H9 (cell line): Measurements from ENCODE around the gene CRYGN. TPM values are rescaled to one million over a fixed set of nuclear protein-coding genes. Genes with fewer than 3 reads are reported as not detected.

Source experiments
- DNase-seq: peaks from one replicate; pipeline ENCODE4 v3.0.0-alpha.2; 2017
- H2AFZ ChIP-seq: one replicate; pipeline ENCODE4 v1.6.1; 2013; ENCODE audit warnings: mild to moderate bottlenecking, low read length, control low read depth, moderate library complexity
- H2AK5ac ChIP-seq: 2 replicates; pipeline ENCODE4 v1.6.1; 2013; ENCODE audit warnings: low read length, control low read depth, mixed read lengths; ENCODE audit not compliant: insufficient read length
- H2BK120ac ChIP-seq: one replicate; pipeline ENCODE4 v1.6.1; 2013; ENCODE audit warnings: low read depth, mild to moderate bottlenecking, low read length, control low read depth, inconsistent platforms; ENCODE audit not compliant: poor library complexity, severe bottlenecking
- H2BK12ac ChIP-seq: 2 replicates; pipeline ENCODE4 v1.6.1; 2013; ENCODE audit warnings: low read length, control low read depth, mixed read lengths, low read depth; ENCODE audit not compliant: insufficient read length
- H2BK15ac ChIP-seq: 2 replicates; pipeline ENCODE4 v1.6.1; 2013; ENCODE audit warnings: low read depth, low read length, control low read depth
- H2BK20ac ChIP-seq: one replicate; pipeline ENCODE4 v1.6.1; 2013; ENCODE audit warnings: low read depth, mild to moderate bottlenecking, low read length, control low read depth, inconsistent platforms; ENCODE audit not compliant: poor library complexity, severe bottlenecking
- H2BK5ac ChIP-seq: 2 replicates; pipeline ENCODE4 v1.6.1; 2013; ENCODE audit warnings: low read length, control low read depth, mixed read lengths; ENCODE audit not compliant: insufficient read length
- H3K14ac ChIP-seq: 2 replicates; pipeline ENCODE4 v1.6.1; 2013; ENCODE audit warnings: low read length, control low read depth; ENCODE audit not compliant: insufficient read depth
- H3K18ac ChIP-seq: 2 replicates; pipeline ENCODE4 v1.6.1; 2013; ENCODE audit warnings: low read depth, mild to moderate bottlenecking, mixed read lengths, low read length, control low read depth; ENCODE audit not compliant: insufficient read length
- H3K23ac ChIP-seq: 2 replicates; pipeline ENCODE4 v1.6.1; 2013; ENCODE audit warnings: low read length, control low read depth, mixed read lengths, low read depth; ENCODE audit not compliant: insufficient read length
- H3K23me2 ChIP-seq: 2 replicates; pipeline ENCODE4 v1.6.1; 2013; ENCODE audit warnings: low read depth, mild to moderate bottlenecking, mixed read lengths, low read length, control low read depth; ENCODE audit not compliant: insufficient read length, poor library complexity, severe bottlenecking
- H3K27ac ChIP-seq: 2 replicates; pipeline ENCODE4 v1.5.1; 2013; ENCODE audit warnings: low read length, control low read depth, mixed read lengths, low read depth; ENCODE audit not compliant: insufficient read length
- H3K27me3 ChIP-seq: 2 replicates; pipeline ENCODE4 v1.6.1; 2013; ENCODE audit warnings: low read length, control low read depth, inconsistent platforms; ENCODE audit not compliant: insufficient read depth
- H3K4ac ChIP-seq: 2 replicates; pipeline ENCODE4 v1.6.1; 2013; ENCODE audit warnings: low read depth, mild to moderate bottlenecking, control low read depth, inconsistent platforms, low read length, moderate library complexity
- H3K4me1 ChIP-seq: 2 replicates; pipeline ENCODE4 v1.6.1; 2013; ENCODE audit warnings: low read length, control low read depth, inconsistent platforms; ENCODE audit not compliant: insufficient read depth
- H3K4me2 ChIP-seq: 2 replicates; pipeline ENCODE4 v1.6.1; 2013; ENCODE audit warnings: low read length, control low read depth, mixed read lengths; ENCODE audit not compliant: insufficient read length, insufficient read depth
- H3K56ac ChIP-seq: 2 replicates; pipeline ENCODE4 v1.6.1; 2013; ENCODE audit warnings: low read depth, mild to moderate bottlenecking, mixed read lengths, low read length, control low read depth; ENCODE audit not compliant: insufficient read length
- H3K79me1 ChIP-seq: 2 replicates; pipeline ENCODE4 v1.6.1; 2013; ENCODE audit warnings: low read depth, mild to moderate bottlenecking, moderate library complexity, low read length, control low read depth, inconsistent platforms; ENCODE audit not compliant: insufficient read depth, poor library complexity, severe bottlenecking
- H3K79me2 ChIP-seq: 2 replicates; pipeline ENCODE4 v1.6.1; 2013; ENCODE audit warnings: low read length, control low read depth, inconsistent platforms; ENCODE audit not compliant: insufficient read depth
- H3K9ac ChIP-seq: 2 replicates; pipeline ENCODE4 v1.6.1; 2013; ENCODE audit warnings: low read length, control low read depth, mixed read lengths; ENCODE audit not compliant: insufficient read length; ENCODE audit errors: extremely low read depth
- H3K9me3 ChIP-seq: one replicate; pipeline ENCODE4 v1.6.1; 2013; ENCODE audit warnings: low read depth, low read length, inconsistent platforms; ENCODE audit not compliant: control insufficient read depth
- H3T11ph ChIP-seq: one replicate; pipeline ENCODE4 v1.6.1; 2013; ENCODE audit warnings: mild to moderate bottlenecking, low read length, control low read depth, inconsistent platforms
- H4K20me1 ChIP-seq: one replicate; pipeline ENCODE4 v1.6.1; 2013; ENCODE audit not compliant: control insufficient read depth, insufficient read length, insufficient read depth
- H4K5ac ChIP-seq: 2 replicates; pipeline ENCODE4 v1.6.1; 2013; ENCODE audit warnings: low read depth, mild to moderate bottlenecking, mixed read lengths, low read length, control low read depth; ENCODE audit not compliant: insufficient read length
- H4K8ac ChIP-seq: replicated peaks from 2 replicates; pipeline ENCODE4 v1.6.1; 2013; ENCODE audit warnings: low read length, control low read depth, mixed read lengths, low read depth; ENCODE audit not compliant: insufficient read length
- H4K91ac ChIP-seq: 2 replicates; pipeline ENCODE4 v1.6.1; 2013; ENCODE audit warnings: low read depth, mild to moderate bottlenecking, moderate library complexity, mixed read lengths, low read length, control low read depth; ENCODE audit not compliant: insufficient read length
- H3K27ac Mint-ChIP-seq, 3 experiments: 2 replicates in 2 of 3; 3 replicates in 1 of 3; pipeline ENCODE4 v1.8.0; 2020 to 2021; ENCODE audit warnings: mixed read lengths in 3 of 3, mild to moderate bottlenecking in 1 of 3, moderate library complexity in 1 of 3
- H3K27me3 Mint-ChIP-seq: 2 replicates; pipeline ENCODE4 v1.8.0; 2021; ENCODE audit warnings: low read depth, mild to moderate bottlenecking, moderate library complexity, mixed read lengths
- H3K36me3 Mint-ChIP-seq, 3 experiments: 2 replicates in 2 of 3; 3 replicates in 1 of 3; pipeline ENCODE4 v1.8.0; 2020 to 2021; ENCODE audit warnings: low read depth in 3 of 3, mixed read lengths in 3 of 3; ENCODE audit not compliant: insufficient read depth in 1 of 3
- H3K4me1 Mint-ChIP-seq, 2 experiments: 2 replicates each; pipeline ENCODE4 v1.8.0; 2020; ENCODE audit warnings: mixed read lengths in 2 of 2
- H3K4me3 Mint-ChIP-seq, 2 experiments: 2 replicates in 1 of 2; 3 replicates in 1 of 2; pipeline ENCODE4 v1.8.0; 2020 to 2021; ENCODE audit warnings: mild to moderate bottlenecking in 2 of 2, mixed read lengths in 2 of 2, moderate library complexity in 1 of 2
- H3K9me3 Mint-ChIP-seq, 2 experiments: 2 replicates in 1 of 2; 3 replicates in 1 of 2; pipeline ENCODE4 v1.8.0; 2020; ENCODE audit warnings: mild to moderate bottlenecking in 2 of 2, mixed read lengths in 2 of 2, moderate library complexity in 1 of 2
- CTCF ChIP-seq: fragments of 200-600 bp; sonication (generic); conservative IDR thresholded peaks from 3 replicates; pipeline ENCODE4 v1.8.0; 2021; ENCODE audit warnings: antibody characterized with exemption, mild to moderate bottlenecking
- WGBS: extraction: QIAGEN DNeasy Blood & Tissue Kit; methylation state at CpG from one replicate; pipeline ENCODE4 v1.1.7; 2013; ENCODE audit warnings: missing lambda C conversion rate, low lambda C conversion rate, mixed read lengths; ENCODE audit not compliant: insufficient read length; ENCODE audit errors: extremely low coverage; 5-methylcytosine and 5-hydroxymethylcytosine counted together
- total RNA-seq: library from RNA; stranded (reverse); gene quantifications from 2 replicates; pipeline ENCODE4 v1.2.1, GENCODE V29; 2021

CRYGN gene
- total RNA-seq, 1 experiment from 2014 or later, result 1.8 TPM

DNA sequence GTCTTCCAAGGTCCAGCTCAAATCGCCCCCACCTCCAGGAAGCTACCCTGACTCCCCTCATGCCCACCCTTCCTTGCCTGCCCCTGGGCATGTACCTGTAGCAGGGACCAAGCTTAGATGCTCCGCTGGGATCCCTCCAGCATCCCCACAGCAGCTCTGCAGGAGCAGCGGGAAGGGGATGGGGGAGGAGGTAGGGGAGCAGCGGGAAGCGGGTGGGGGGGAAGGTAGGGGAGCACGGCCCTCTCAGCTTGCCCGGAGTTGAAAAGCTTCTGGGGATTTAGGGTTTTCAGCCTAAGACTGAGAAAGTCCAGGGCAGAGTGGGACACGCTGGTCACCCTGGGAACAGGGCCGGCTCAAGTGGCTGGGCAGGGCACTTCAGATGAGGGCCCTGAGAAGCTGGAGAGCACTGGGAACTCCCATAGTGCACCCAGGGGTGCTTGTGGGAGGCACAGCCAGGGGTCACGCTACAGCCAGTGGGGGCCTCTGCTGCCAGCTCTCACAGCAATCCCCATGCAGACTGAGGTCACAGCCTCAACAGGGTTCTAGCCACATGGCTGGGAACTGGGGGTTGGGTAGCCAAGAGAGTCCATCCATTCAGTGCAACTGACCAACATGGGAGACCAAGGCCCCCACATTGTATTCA lies 43.5 kb downstream of the CRYGN start:
- Histone ChIP-seq H3T11ph (no peak overlapping the region), H3K23ac (no peak overlapping the region), H2BK15ac (no peak overlapping the region), H3K23me2 (no peaks in the 10 kb centered on the region), H2BK20ac (no peak overlapping the region), H3K4ac (no peak overlapping the region), H3K9ac (no peak overlapping the region), H4K8ac (no peak overlapping the region), H2BK5ac (no peak overlapping the region), H3K4me1 (no peaks in the 10 kb centered on the region), H4K91ac (no peak overlapping the region), H3K27me3 (no peaks in the 10 kb centered on the region), H3K4me2 (no peak overlapping the region), H3K56ac (no peak overlapping the region), H2BK120ac (no peak overlapping the region), H3K18ac (no peak overlapping the region), H2AFZ (no peak overlapping the region), H4K5ac (no peak overlapping the region), H3K14ac (no peak overlapping the region), H3K9me3 (no peaks in the 10 kb centered on the region), H2AK5ac (no peak overlapping the region), H3K27ac (no peak overlapping the region), H3K79me1 (no peaks in the 10 kb centered on the region), H2BK12ac (no peak overlapping the region), H4K20me1 (no peaks in the 10 kb centered on the region), H3K79me2 (no peaks in the 10 kb centered on the region)
- Mint-ChIP-seq H3K4me1 (peaks cover 13 to 46% of the 10 kb centered on the region in 2 experiments), H3K27ac (no peak overlapping the region), H3K36me3 (peaks cover 8 to 10% (median 9%) of the 10 kb centered on the region in 3 experiments), H3K4me3 (no peak overlapping the region), H3K9me3 (no peaks in the 10 kb centered on the region), H3K27me3 (no peaks in the 10 kb centered on the region; the same call in 1 of the 2 replicates)
- no peak for TF ChIP-seq CTCF
- DNase-seq, result no peak
- no CpG with 5 or more reads among the region's 10 CpGs for WGBS
